Nephron (organoid): ENCODE results near the gene COL27A1.

Source experiments
- H3K27ac Mint-ChIP-seq, 3 experiments: 2 replicates each; pipeline ENCODE4 v1.8.0; 2020; ENCODE audit warnings: mixed read lengths in 3 of 3, mild to moderate bottlenecking in 2 of 3, moderate library complexity in 1 of 3
- H3K27me3 Mint-ChIP-seq: 2 replicates; pipeline ENCODE4 v1.8.0; 2021; ENCODE audit warnings: low read depth, mild to moderate bottlenecking, moderate library complexity, mixed read lengths
- H3K36me3 Mint-ChIP-seq: 2 replicates; pipeline ENCODE4 v1.8.0; 2020; ENCODE audit warnings: low read depth, mixed read lengths
- H3K4me1 Mint-ChIP-seq: 2 replicates; pipeline ENCODE4 v1.8.0; 2020; ENCODE audit warnings: mixed read lengths
- H3K4me3 Mint-ChIP-seq, 3 experiments: 2 replicates each; pipeline ENCODE4 v1.8.0; 2020; ENCODE audit warnings: mild to moderate bottlenecking in 3 of 3, mixed read lengths in 3 of 3, moderate library complexity in 2 of 3
- H3K9me3 Mint-ChIP-seq: 2 replicates; pipeline ENCODE4 v1.8.0; 2020; ENCODE audit warnings: mixed read lengths
- TF ChIP-seq, protein P1 (sequence below), 3 experiments: fragments of 200-600 bp; sonication (generic); IDR thresholded peaks; one replicate each; pipeline ENCODE4 v1.5.0; 2021; ENCODE audit warnings: antibody characterized with exemption in 3 of 3; ENCODE audit not compliant: unreplicated experiment in 3 of 3

The COL27A1 gene

DNA sequence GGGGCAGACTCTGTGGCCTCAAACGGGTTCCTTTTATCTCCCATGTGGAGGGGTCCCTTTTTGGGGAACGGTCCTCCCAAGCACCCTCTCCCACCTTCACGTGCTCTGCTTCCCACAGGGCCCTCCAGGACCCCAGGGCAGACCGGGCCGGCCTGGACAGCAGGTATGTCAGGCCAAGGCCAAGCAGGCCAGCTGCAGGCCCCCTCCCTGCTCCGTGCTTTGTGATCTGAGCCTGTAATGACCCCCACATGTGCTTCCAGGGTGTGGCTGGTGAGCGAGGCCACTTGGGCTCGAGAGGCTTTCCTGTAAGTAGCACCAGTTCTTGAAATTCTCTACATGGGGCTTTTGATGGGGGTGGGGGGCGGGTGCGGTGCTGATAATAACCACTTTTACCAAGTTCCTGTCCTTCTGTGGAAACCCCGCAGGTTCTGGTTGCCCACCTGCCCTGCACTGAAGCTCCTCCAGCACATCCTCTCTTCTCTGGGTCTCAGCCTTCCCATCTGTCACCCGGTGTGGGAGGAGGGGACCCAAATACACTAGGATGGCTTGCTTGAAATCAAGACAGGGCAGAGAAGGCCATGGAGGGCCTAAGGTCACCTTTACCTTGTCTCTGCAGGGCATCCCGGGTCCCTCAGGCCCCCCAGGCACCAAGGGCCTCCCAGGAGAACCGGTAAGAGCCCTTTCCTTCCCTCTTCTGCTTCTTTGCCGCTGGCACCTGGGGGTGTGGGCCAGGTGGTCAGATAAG is 109.6 kb downstream of the COL27A1 start:
- H3K36me3 Mint-ChIP-seq: peaks cover 17% of the 10 kb centered on the region
- H3K4me1 Mint-ChIP-seq: peaks cover 11% of the 10 kb centered on the region

DNA sequence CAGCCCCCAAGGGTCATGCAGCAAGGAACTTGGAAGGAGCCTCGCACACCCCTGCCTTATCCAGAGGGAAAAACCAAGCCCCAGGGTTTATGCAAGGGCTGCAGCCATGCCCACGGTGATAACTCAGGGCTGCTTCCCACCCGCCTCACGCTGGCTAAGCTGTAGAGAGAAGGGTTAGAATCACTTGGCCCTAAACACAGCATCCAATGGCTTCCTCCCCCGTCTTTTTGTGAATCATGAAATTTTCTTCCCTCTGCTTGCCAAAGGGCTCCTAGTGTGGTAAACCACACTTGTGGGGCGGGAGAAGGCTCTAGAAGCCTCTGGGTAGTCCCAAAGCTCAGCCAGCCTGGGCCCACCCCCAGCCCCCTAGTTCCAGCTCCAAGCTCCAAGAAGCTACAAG is 111.6 kb downstream of the COL27A1 start:
- Mint-ChIP-seq H3K27me3 (no peaks in the 10 kb centered on the region), H3K9me3 (no peaks in the 10 kb centered on the region), H3K4me3 (no peak overlapping the region), H3K4me1 (peaks cover 7% of the 10 kb centered on the region), H3K36me3 (peaks cover 25% of the 10 kb centered on the region), H3K27ac (no peak overlapping the region)
- TF ChIP-seq, protein P1, sequence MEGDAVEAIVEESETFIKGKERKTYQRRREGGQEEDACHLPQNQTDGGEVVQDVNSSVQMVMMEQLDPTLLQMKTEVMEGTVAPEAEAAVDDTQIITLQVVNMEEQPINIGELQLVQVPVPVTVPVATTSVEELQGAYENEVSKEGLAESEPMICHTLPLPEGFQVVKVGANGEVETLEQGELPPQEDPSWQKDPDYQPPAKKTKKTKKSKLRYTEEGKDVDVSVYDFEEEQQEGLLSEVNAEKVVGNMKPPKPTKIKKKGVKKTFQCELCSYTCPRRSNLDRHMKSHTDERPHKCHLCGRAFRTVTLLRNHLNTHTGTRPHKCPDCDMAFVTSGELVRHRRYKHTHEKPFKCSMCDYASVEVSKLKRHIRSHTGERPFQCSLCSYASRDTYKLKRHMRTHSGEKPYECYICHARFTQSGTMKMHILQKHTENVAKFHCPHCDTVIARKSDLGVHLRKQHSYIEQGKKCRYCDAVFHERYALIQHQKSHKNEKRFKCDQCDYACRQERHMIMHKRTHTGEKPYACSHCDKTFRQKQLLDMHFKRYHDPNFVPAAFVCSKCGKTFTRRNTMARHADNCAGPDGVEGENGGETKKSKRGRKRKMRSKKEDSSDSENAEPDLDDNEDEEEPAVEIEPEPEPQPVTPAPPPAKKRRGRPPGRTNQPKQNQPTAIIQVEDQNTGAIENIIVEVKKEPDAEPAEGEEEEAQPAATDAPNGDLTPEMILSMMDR (IDR thresholded peaks at IDR 0.05; ENCODE audit: unreplicated experiment in 3 of 3): no peak

More for the DNA sequence above, 109.6 kb downstream of the COL27A1 start:
- Mint-ChIP-seq H3K27ac (no peak overlapping the region), H3K27me3 (no peaks in the 10 kb centered on the region), H3K4me3 (no peak overlapping the region), H3K9me3 (no peaks in the 10 kb centered on the region)
- TF ChIP-seq, protein P1 (IDR thresholded peaks at IDR 0.05; ENCODE audit: unreplicated experiment in 3 of 3): no peak

DNA sequence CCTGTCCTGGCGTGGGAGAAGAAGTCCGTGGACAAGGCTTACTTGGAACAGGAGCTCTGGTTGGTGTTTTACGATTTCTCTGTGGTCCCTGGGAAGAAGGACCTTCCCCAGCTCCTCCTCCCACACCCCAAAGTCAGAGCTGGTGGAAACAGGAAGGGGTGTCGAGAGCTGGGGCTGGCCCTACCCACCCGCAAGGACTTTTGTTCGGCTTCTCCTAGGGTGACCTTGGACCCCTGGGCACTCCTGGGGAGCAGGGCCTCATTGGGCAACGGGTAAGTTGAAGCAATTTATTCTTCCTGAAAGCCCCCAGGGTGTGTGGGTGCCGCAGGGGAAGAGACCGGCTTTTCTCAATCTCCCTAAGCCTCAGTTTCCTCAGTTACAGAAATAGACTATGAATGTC is 113.7 kb downstream of the COL27A1 start:
- H3K4me1 Mint-ChIP-seq: peaks cover 7% of the 10 kb centered on the region
- TF ChIP-seq, protein P1 (IDR thresholded peaks at IDR 0.05; ENCODE audit: unreplicated experiment in 3 of 3): no peak
- H3K27me3 Mint-ChIP-seq: peaks cover 4% of the 10 kb centered on the region
- no peak overlapping the region for H3K4me3 Mint-ChIP-seq
- H3K36me3 Mint-ChIP-seq: peaks cover 29% of the 10 kb centered on the region
- H3K9me3 Mint-ChIP-seq: no peaks in the 10 kb centered on the region
- no peak overlapping the region for H3K27ac Mint-ChIP-seq

DNA sequence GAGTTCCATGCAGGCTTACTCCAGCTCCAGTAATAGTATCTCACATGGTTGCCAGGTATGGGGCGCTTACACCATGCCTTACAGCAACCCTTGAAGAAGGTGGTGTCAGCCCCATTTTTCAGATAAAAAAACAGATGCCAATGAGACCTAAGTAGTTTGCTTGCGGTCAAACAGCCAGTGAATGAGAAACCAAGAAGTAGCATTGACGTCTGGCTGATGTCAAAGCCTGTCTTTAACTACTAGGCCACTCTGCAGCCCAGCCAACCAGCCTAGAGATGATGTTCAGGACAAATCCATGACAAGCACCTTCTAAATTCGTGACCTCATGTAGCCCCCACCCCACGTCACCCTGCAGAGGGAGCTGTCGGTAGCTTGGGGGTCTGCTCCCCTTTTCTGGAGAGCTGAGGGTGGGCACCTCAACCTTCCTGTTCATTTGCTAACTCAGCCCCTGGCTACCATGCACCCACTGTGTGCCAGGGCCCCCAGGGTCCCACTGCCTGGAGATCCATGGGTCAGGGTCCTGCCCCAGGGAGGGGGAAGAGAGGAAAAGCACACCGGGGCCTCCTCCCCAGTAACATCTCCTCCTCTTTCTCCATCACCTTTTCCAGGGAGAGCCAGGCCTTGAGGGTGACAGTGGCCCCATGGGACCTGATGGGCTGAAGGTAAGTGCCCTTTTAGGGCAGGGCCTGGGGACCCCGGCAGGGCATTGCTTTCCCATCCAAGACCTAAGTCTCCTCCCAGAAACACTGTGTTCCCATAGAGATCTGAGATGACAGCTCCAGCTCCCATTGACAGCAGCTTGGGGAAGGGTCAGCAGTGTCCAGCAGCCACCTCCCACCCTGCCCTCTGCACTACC is 115.0 kb downstream of the COL27A1 start:
- TF ChIP-seq, protein P1 (IDR thresholded peaks at IDR 0.05; ENCODE audit: unreplicated experiment in 3 of 3): no peak
- Mint-ChIP-seq H3K36me3 (peaks cover 29% of the 10 kb centered on the region), H3K9me3 (no peaks in the 10 kb centered on the region), H3K4me1 (peaks cover 7% of the 10 kb centered on the region), H3K27ac (no peak overlapping the region), H3K27me3 (peaks cover 4% of the 10 kb centered on the region), H3K4me3 (no peak overlapping the region)

DNA sequence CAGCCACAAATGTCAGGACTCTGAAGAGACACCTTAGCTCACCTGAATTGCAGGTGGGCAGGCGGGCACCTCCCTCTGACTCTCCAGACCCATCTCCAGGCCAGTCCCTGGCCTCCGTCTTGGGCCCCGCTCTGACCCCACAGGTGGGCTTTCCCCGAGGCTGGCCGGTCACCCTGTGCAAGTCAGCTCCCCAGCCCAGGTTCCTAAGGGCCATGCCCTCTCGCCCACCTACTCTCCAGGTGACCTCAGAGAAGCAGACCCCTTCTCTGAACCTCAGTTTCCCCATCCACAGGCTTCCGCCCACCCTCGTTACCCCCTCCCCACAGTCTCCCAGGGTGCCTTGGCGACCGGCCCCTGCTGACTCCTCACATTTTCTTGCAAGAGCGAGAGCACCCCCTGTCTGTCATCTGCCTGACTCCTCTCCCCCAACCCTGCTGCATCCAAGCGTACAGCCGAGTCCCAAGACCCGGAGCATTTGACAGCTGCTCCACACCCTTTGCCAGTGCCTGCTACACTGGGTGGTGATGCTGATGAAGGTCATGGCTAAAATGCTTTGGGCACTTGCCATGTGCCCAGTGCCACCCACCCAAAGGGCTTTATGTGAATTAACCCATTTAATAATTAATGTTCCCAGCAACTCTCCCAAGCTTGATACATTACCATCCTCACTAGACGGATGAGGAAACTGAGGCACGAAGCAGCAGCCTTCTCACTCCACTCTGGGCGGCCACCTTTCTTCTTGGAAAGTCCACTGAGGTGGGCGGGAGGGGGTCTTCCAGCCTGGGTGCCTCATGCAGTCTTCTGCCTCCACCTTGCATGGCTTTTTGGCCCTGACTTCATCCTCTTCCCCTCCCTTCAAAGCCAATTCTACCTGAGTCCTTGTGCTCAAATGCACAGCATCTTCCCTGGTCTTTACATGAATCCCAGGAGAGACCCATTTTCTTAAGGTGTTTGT is 116.5 kb downstream of the COL27A1 start:
- H3K4me3 Mint-ChIP-seq: no peak overlapping the region
- H3K27me3 Mint-ChIP-seq: peaks cover 4% of the 10 kb centered on the region
- H3K9me3 Mint-ChIP-seq: no peaks in the 10 kb centered on the region
- no peak overlapping the region for H3K27ac Mint-ChIP-seq
- peaks cover 31% of the 10 kb centered on the region for H3K36me3 Mint-ChIP-seq
- H3K4me1 Mint-ChIP-seq: peaks cover 4% of the 10 kb centered on the region
- TF ChIP-seq, protein P1 (IDR thresholded peaks at IDR 0.05; ENCODE audit: unreplicated experiment in 3 of 3): peak; percentile 18 to 40 (median 29)
